GM13977 (cell line): ENCODE data around the gene POTEG.
"Not testable (repeated sequence)": the region's sequence is repeated elsewhere in the genome, so short reads cannot be mapped to it uniquely, and the experiment has no call there.

Experiments used
- DNase-seq: peaks from one replicate; pipeline ENCODE4 v3.0.0; 2012; ENCODE audit warnings: low spot score
- in situ Hi-C: fragments of 300-500 bp; cut with MboI; formaldehyde crosslinking; loops from one replicate; pipeline ENCODE4 v1.12.0; 2022; ENCODE audit warnings: low sequenced_read_pairs, low pct_unique_long_range_greater_than_20kb, mixed read lengths, inconsistent platforms; ENCODE audit not compliant: unreplicated experiment

The POTEG gene

DNA sequence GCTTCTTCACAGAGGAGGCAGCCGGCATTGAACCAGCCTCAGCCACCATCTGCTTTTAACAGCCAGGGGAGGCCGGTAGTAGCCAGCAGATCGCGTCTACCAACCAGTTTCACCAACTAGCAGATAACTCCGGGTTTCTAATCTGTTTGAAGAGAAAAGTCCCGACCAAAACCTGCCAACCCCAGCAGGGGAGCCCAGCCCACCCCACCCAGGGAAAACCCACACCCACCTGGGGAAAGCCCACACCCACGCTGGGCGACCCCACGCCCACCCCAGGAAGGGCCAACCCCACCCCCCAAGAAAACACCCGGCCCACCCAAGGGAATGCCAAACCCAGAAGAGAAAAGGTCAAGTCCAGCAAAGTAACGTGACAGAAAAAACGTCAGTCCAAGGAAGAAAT is at the start of gene POTEG:
POTEG (minus strand) TSS at position 101 of the 400 bp plus-strand sequence; CDS start at position 49, 52 bp downstream.
- in situ Hi-C loops, DNase-seq: not testable (repeated sequence)

DNA sequence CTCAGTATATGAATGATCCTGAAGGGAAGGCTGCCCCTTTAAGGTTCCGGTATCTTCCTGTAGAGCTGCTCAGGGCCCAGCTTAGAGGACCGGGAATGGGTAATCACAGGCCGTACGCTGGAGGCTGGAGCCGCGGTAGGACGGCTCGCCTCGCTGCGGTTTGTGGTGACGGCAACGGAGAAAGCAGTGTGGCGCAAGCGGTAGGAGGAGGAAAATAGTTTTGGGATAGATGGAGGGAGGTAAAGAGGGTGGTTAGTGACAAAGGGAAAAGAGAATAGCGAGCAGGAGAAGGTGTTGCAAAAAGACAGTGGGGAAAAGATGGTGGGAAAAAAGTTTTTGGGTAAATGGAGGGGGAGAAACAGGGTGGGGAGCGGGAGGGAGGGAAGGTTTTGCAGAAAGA is 48.0 kb upstream of the POTEG start:
- in situ Hi-C loops, DNase-seq: not testable (repeated sequence)

- in situ Hi-C loops, DNase-seq: not testable (repeated sequence)
These were observed 47.3 kb upstream of the POTEG start for GRCh38 chr14:19481421-19481820.

- in situ Hi-C loops = not testable (repeated sequence)
These were observed 46.4 kb upstream of the POTEG start for GRCh38 chr14:19480491-19480890.

DNA sequence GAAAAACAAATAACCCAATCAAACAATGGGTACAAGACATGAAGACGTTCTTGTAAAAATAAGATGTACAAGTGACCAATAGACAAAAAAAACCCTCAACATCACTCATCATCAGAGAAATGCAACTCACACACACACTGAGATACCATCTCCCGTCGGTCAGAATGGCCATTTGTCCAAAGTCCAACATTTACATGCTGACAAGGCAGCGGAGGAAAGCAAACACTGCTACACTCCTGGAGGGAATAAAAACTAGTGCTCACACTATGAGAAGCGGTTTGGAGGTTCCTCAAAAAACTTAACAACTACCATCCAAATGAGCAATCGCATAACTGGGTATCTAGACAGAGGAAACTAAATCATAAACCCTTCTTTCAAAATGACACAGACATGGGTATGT is 11.6 kb upstream of the POTEG start:
- in situ Hi-C loops, DNase-seq: not testable (repeated sequence)

More at GRCh38 chr14:19480491-19480890, 46.4 kb upstream of the POTEG start:
- DNase-seq = not testable (repeated sequence)

DNA sequence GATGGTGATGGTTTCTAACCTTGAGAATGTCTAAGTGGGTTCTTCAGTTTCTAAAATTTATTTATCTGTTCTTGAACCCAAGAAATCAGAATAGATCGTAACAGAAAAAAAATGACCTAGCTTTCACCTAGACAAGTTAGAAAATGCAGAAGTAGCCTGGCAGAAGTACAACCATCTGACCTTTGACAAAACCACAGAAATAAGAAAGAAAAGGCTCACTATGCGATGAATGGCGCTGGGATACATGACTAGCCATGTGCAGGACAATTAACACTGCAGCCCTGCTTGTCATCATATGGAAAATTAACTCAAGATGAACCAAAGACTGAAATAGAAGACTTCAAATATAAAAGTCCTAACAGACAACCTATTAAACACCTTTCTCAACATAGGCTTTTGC is 5.7 kb upstream of the POTEG start:
- in situ Hi-C loops, DNase-seq: not testable (repeated sequence)

DNA sequence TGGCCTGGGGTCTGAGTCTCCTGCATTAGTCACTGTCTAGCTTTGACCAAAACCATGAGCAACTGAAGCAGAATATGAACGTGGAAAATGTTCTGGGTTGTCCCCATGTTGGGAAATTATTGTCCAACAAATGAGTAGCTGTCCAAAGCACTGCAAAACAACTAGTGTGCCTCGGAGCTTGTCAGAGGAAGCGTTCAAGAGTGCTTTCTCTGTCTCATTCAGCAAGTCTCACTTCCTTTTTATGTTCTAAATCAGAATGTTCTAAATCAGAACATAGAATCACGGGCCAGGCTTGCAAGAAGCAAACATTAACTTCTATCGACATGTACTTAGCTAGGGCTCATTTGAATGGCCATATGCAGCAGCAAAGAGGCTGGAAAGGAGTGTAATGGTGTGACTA is 5.1 kb upstream of the POTEG start:
- DNase-seq, in situ Hi-C loops: not testable (repeated sequence)

DNA sequence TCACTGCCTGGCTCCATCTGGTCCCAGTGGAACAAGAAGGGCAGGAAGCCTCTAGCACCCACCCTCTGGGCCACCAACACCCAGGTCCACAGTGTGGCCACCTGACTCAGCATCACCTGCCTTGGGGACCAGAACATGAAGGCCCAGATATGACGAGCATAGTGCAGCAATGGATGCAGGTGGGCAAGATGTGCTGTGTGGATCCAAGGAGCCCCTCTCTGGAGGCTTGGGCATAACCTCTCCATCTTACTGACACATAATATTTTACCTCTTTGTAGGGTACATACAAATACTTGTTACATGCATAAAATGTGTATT is 2.9 kb upstream of the POTEG start:
- DNase-seq, in situ Hi-C loops: not testable (repeated sequence)

DNA sequence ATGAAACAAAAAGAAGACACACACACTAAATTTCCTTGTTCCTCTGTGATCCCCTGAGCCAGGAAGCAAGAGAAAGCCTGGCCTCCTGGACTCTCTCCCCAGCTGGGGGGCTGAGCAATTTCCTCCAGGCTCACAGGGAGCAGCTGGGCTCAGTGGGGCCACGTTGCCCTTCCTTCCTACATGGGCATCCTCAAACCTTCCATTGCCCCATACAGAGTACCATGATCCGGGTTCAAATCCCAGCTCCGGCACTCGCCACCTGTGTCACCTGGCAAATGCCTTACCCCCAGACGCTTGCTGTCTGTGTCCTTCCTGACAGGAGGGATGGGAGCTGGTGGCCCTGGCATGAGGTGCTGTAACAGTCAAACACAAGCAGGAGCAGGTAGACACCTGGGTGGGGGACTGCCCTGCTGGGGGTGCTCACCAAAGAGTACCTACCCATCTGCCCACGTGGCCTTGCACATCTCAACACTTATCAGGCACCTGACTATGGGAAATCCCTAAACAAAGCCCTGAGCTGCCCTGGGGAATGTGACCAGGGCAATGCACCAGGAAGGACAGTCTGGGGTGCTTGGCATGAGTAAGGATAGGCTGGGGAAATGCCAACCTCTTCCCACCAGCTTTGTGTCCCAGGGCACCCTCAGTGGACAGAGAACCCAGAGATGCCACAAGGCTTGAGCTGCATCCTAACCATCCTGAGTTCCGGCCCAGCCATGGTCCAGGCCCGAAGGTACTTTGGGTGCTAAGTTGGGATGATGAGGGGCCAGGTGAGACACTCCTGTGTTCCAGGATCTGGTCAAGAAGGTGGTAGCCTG is 2.4 kb upstream of the POTEG start:
- DNase-seq, in situ Hi-C loops: not testable (repeated sequence)

DNA sequence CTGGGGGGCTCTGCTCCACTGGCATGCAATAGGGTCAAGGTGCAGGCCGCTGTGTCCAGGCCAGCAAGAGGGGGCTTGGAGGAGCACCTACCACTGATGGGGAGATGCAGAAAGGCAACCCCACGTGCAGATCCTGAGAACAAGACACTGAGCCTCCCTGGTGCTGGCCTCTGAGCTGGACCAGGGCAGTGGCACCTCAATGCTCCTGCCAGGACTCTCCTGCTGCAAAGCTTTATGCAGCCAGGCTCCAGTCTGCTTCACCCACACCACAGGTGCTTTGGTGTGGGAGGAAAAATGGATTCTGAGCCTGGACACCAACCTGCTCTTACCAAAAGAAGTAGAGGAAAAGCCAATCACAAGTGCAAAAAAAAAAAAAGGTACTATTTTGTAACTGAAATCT is 1.7 kb upstream of the POTEG start:
- in situ Hi-C loops, DNase-seq: not testable (repeated sequence)

DNA sequence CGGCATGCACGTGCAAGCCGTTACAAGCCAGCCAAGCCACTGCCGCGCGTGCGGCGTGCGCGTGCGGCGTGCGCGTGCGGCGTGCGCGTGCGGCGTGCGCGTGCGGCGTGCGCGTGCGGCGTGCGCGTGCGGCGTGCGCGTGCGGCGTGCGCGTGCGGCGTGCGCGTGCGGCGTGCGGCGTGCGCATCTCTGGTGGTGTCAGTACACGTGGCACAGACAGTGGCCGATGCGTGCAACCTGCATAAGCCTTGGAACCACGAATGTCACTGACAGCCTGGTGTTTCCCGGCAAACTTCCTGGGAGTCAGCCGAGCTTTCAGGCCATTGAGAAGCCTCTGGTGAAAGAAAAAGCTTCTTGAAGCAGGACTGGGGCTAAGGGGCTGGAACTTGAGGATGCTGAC is 750 bp upstream of the POTEG start:
- in situ Hi-C loops, DNase-seq: not testable (repeated sequence)

DNA sequence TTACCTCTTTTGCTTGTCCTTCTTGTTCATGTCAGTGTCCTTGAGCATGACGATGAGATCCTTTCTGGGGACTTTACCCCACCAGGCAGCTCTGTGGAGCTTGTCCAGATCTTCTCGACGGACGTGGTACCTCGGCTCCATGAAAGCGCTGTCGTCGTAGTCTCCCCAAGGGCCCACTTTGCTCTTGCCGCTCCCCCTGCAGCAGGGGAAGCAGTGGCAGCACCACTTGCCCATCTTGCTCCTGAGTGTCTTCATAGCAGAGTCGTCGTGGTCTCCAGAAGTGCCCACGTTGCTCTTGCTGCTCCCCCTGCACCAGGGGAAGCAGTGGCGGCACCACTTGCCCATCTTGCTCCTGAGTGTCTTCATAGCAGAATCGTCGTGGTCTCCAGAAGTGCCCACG is 376 bp downstream of the POTEG start:
- DNase-seq, in situ Hi-C loops: not testable (repeated sequence)

- in situ Hi-C loops = not testable (repeated sequence)
These were observed 25.6 kb downstream of the POTEG start for GRCh38 chr14:19408519-19408918.

GRCh38 chr14:19402097-19402496 is 32.0 kb downstream of the POTEG start:
- DNase-seq, in situ Hi-C loops: not testable (repeated sequence)

More at GRCh38 chr14:19408519-19408918, 25.6 kb downstream of the POTEG start:
- not testable (repeated sequence) for DNase-seq

GRCh38 chr14:19394727-19395126 is 39.4 kb downstream of the POTEG start:
- in situ Hi-C loops, DNase-seq: not testable (repeated sequence)

- DNase-seq, in situ Hi-C loops: not testable (repeated sequence)
These were observed 43.9 kb downstream of the POTEG start for GRCh38 chr14:19390230-19390629.

DNA sequence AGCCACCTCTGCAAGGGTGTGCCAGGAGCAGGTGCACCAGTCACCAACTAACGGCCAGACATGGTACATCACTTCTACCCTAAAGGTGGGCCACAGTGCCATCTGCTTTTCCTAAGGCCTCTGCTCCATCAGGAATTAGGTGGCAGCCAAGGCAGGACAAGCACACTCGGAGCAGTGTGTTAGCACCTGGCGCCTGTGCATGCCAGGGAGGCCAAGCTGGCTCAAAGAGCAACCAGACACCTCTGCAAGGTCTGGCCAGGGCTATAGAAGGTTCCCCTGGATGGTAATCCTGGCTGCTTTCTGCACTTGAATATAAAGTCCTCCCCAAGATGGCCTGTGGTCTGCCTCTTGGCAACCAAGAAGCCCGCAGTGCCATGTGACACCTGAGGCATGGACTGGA is 45.4 kb downstream of the POTEG start:
- in situ Hi-C loops, DNase-seq: not testable (repeated sequence)

- DNase-seq, in situ Hi-C loops: not testable (repeated sequence)
These were observed 47.1 kb downstream of the POTEG start for GRCh38 chr14:19386996-19387395.

DNA sequence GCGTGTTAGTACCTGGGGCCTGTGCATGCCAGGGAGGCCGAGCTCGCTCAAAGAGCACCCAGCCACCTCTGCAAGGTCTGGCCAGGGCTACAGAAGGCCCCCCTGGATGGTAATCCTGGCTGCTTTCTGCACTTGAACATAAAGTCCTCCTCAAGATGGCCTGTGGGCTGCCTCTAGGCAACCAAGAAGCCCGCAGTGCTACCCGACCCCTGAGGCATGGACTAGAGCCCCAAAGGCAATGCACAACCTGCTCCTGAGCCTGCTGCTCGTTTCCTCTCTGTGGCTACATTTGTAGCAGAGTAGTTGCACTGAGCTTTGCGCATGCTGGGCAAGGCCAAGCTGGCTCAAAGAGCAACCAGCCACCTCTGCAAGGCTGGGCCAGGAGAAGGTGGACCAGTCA is 47.8 kb downstream of the POTEG start:
- in situ Hi-C loops, DNase-seq: not testable (repeated sequence)
